H9 (cell line): Measurements from ENCODE around the gene ITPR2. TPM values are rescaled to one million over a fixed set of nuclear protein-coding genes. Genes with fewer than 3 reads are reported as not detected.

Experiments used
- DNase-seq: peaks from one replicate; pipeline ENCODE4 v3.0.0-alpha.2; 2017
- H2AFZ ChIP-seq: one replicate; pipeline ENCODE4 v1.6.1; 2013; ENCODE audit warnings: mild to moderate bottlenecking, low read length, control low read depth, moderate library complexity
- H2AK5ac ChIP-seq: 2 replicates; pipeline ENCODE4 v1.6.1; 2013; ENCODE audit warnings: low read length, control low read depth, mixed read lengths; ENCODE audit not compliant: insufficient read length
- H2BK120ac ChIP-seq: one replicate; pipeline ENCODE4 v1.6.1; 2013; ENCODE audit warnings: low read depth, mild to moderate bottlenecking, low read length, control low read depth, inconsistent platforms; ENCODE audit not compliant: poor library complexity, severe bottlenecking
- H2BK12ac ChIP-seq: 2 replicates; pipeline ENCODE4 v1.6.1; 2013; ENCODE audit warnings: low read length, control low read depth, mixed read lengths, low read depth; ENCODE audit not compliant: insufficient read length
- H2BK15ac ChIP-seq: 2 replicates; pipeline ENCODE4 v1.6.1; 2013; ENCODE audit warnings: low read depth, low read length, control low read depth
- H2BK20ac ChIP-seq: one replicate; pipeline ENCODE4 v1.6.1; 2013; ENCODE audit warnings: low read depth, mild to moderate bottlenecking, low read length, control low read depth, inconsistent platforms; ENCODE audit not compliant: poor library complexity, severe bottlenecking
- H2BK5ac ChIP-seq: 2 replicates; pipeline ENCODE4 v1.6.1; 2013; ENCODE audit warnings: low read length, control low read depth, mixed read lengths; ENCODE audit not compliant: insufficient read length
- H3K14ac ChIP-seq: 2 replicates; pipeline ENCODE4 v1.6.1; 2013; ENCODE audit warnings: low read length, control low read depth; ENCODE audit not compliant: insufficient read depth
- H3K18ac ChIP-seq: 2 replicates; pipeline ENCODE4 v1.6.1; 2013; ENCODE audit warnings: low read depth, mild to moderate bottlenecking, mixed read lengths, low read length, control low read depth; ENCODE audit not compliant: insufficient read length
- H3K23ac ChIP-seq: 2 replicates; pipeline ENCODE4 v1.6.1; 2013; ENCODE audit warnings: low read length, control low read depth, mixed read lengths, low read depth; ENCODE audit not compliant: insufficient read length
- H3K23me2 ChIP-seq: 2 replicates; pipeline ENCODE4 v1.6.1; 2013; ENCODE audit warnings: low read depth, mild to moderate bottlenecking, mixed read lengths, low read length, control low read depth; ENCODE audit not compliant: insufficient read length, poor library complexity, severe bottlenecking
- H3K27ac ChIP-seq: 2 replicates; pipeline ENCODE4 v1.5.1; 2013; ENCODE audit warnings: low read length, control low read depth, mixed read lengths, low read depth; ENCODE audit not compliant: insufficient read length
- H3K27me3 ChIP-seq: 2 replicates; pipeline ENCODE4 v1.6.1; 2013; ENCODE audit warnings: low read length, control low read depth, inconsistent platforms; ENCODE audit not compliant: insufficient read depth
- H3K4ac ChIP-seq: 2 replicates; pipeline ENCODE4 v1.6.1; 2013; ENCODE audit warnings: low read depth, mild to moderate bottlenecking, control low read depth, inconsistent platforms, low read length, moderate library complexity
- H3K4me1 ChIP-seq: 2 replicates; pipeline ENCODE4 v1.6.1; 2013; ENCODE audit warnings: low read length, control low read depth, inconsistent platforms; ENCODE audit not compliant: insufficient read depth
- H3K4me2 ChIP-seq: 2 replicates; pipeline ENCODE4 v1.6.1; 2013; ENCODE audit warnings: low read length, control low read depth, mixed read lengths; ENCODE audit not compliant: insufficient read length, insufficient read depth
- H3K56ac ChIP-seq: 2 replicates; pipeline ENCODE4 v1.6.1; 2013; ENCODE audit warnings: low read depth, mild to moderate bottlenecking, mixed read lengths, low read length, control low read depth; ENCODE audit not compliant: insufficient read length
- H3K79me1 ChIP-seq: 2 replicates; pipeline ENCODE4 v1.6.1; 2013; ENCODE audit warnings: low read depth, mild to moderate bottlenecking, moderate library complexity, low read length, control low read depth, inconsistent platforms; ENCODE audit not compliant: insufficient read depth, poor library complexity, severe bottlenecking
- H3K79me2 ChIP-seq: 2 replicates; pipeline ENCODE4 v1.6.1; 2013; ENCODE audit warnings: low read length, control low read depth, inconsistent platforms; ENCODE audit not compliant: insufficient read depth
- H3K9ac ChIP-seq: 2 replicates; pipeline ENCODE4 v1.6.1; 2013; ENCODE audit warnings: low read length, control low read depth, mixed read lengths; ENCODE audit not compliant: insufficient read length; ENCODE audit errors: extremely low read depth
- H3K9me3 ChIP-seq: one replicate; pipeline ENCODE4 v1.6.1; 2013; ENCODE audit warnings: low read depth, low read length, inconsistent platforms; ENCODE audit not compliant: control insufficient read depth
- H3T11ph ChIP-seq: one replicate; pipeline ENCODE4 v1.6.1; 2013; ENCODE audit warnings: mild to moderate bottlenecking, low read length, control low read depth, inconsistent platforms
- H4K20me1 ChIP-seq: one replicate; pipeline ENCODE4 v1.6.1; 2013; ENCODE audit not compliant: control insufficient read depth, insufficient read length, insufficient read depth
- H4K5ac ChIP-seq: 2 replicates; pipeline ENCODE4 v1.6.1; 2013; ENCODE audit warnings: low read depth, mild to moderate bottlenecking, mixed read lengths, low read length, control low read depth; ENCODE audit not compliant: insufficient read length
- H4K8ac ChIP-seq: replicated peaks from 2 replicates; pipeline ENCODE4 v1.6.1; 2013; ENCODE audit warnings: low read length, control low read depth, mixed read lengths, low read depth; ENCODE audit not compliant: insufficient read length
- H4K91ac ChIP-seq: 2 replicates; pipeline ENCODE4 v1.6.1; 2013; ENCODE audit warnings: low read depth, mild to moderate bottlenecking, moderate library complexity, mixed read lengths, low read length, control low read depth; ENCODE audit not compliant: insufficient read length
- H3K27ac Mint-ChIP-seq, 3 experiments: 2 replicates in 2 of 3; 3 replicates in 1 of 3; pipeline ENCODE4 v1.8.0; 2020 to 2021; ENCODE audit warnings: mixed read lengths in 3 of 3, mild to moderate bottlenecking in 1 of 3, moderate library complexity in 1 of 3
- H3K27me3 Mint-ChIP-seq: 2 replicates; pipeline ENCODE4 v1.8.0; 2021; ENCODE audit warnings: low read depth, mild to moderate bottlenecking, moderate library complexity, mixed read lengths
- H3K36me3 Mint-ChIP-seq, 3 experiments: 2 replicates in 2 of 3; 3 replicates in 1 of 3; pipeline ENCODE4 v1.8.0; 2020 to 2021; ENCODE audit warnings: low read depth in 3 of 3, mixed read lengths in 3 of 3; ENCODE audit not compliant: insufficient read depth in 1 of 3
- H3K4me1 Mint-ChIP-seq, 2 experiments: 2 replicates each; pipeline ENCODE4 v1.8.0; 2020; ENCODE audit warnings: mixed read lengths in 2 of 2
- H3K4me3 Mint-ChIP-seq, 2 experiments: 2 replicates in 1 of 2; 3 replicates in 1 of 2; pipeline ENCODE4 v1.8.0; 2020 to 2021; ENCODE audit warnings: mild to moderate bottlenecking in 2 of 2, mixed read lengths in 2 of 2, moderate library complexity in 1 of 2
- H3K9me3 Mint-ChIP-seq, 2 experiments: 2 replicates in 1 of 2; 3 replicates in 1 of 2; pipeline ENCODE4 v1.8.0; 2020; ENCODE audit warnings: mild to moderate bottlenecking in 2 of 2, mixed read lengths in 2 of 2, moderate library complexity in 1 of 2
- CTCF ChIP-seq: fragments of 200-600 bp; sonication (generic); conservative IDR thresholded peaks from 3 replicates; pipeline ENCODE4 v1.8.0; 2021; ENCODE audit warnings: antibody characterized with exemption, mild to moderate bottlenecking
- whole genome bisulfite sequencing: extraction: QIAGEN DNeasy Blood & Tissue Kit; methylation state at CpG from one replicate; pipeline ENCODE4 v1.1.7; 2013; ENCODE audit warnings: missing lambda C conversion rate, low lambda C conversion rate, mixed read lengths; ENCODE audit not compliant: insufficient read length; ENCODE audit errors: extremely low coverage; 5-methylcytosine and 5-hydroxymethylcytosine counted together
- total RNA-seq: library from RNA; stranded (reverse); gene quantifications from 2 replicates; pipeline ENCODE4 v1.2.1, GENCODE V29; 2021

ITPR2 gene
- total RNA-seq, 1 experiment from 2014 or later: 14.8 TPM

GRCh38 chr12:26621932-26622331 lies 211.1 kb downstream of the ITPR2 start:
- Histone ChIP-seq H2AFZ (no peak overlapping the region), H3K23ac (no peak overlapping the region), H3K9me3 (no peaks in the 10 kb centered on the region), H3K79me2 (no peaks in the 10 kb centered on the region), H3K4ac (no peak overlapping the region), H3K23me2 (no peaks in the 10 kb centered on the region), H2BK5ac (no peak overlapping the region), H4K20me1 (no peaks in the 10 kb centered on the region), H4K5ac (no peak overlapping the region), H3K27ac (no peak overlapping the region), H3K79me1 (no peaks in the 10 kb centered on the region), H3K56ac (no peak overlapping the region), H3K14ac (no peak overlapping the region), H4K91ac (no peak overlapping the region), H2AK5ac (no peak overlapping the region), H3T11ph (no peak overlapping the region), H3K4me2 (no peak overlapping the region), H3K9ac (no peak overlapping the region), H2BK15ac (no peak overlapping the region), H3K18ac (no peak overlapping the region), H4K8ac (no peak overlapping the region), H2BK20ac (no peak overlapping the region), H2BK120ac (no peak overlapping the region), H3K27me3 (no peaks in the 10 kb centered on the region), H3K4me1 (no peaks in the 10 kb centered on the region), H2BK12ac (no peak overlapping the region)
- Mint-ChIP-seq H3K27me3 (no peaks in the 10 kb centered on the region; the same call in 1 of the 2 replicates), H3K4me1 (no peaks in the 10 kb centered on the region), H3K27ac (no peak overlapping the region), H3K9me3 (no peaks in the 10 kb centered on the region), H3K36me3 (peaks cover 0 to 15% (median 4%) of the 10 kb centered on the region in 3 experiments; a peak in 5 of 7 replicates), H3K4me3 (no peak overlapping the region)
- TF ChIP-seq CTCF: no peak
- no CpG with 5 or more reads among the region's 3 CpGs for WGBS
- no peak for DNase-seq
